CD4-positive, alpha-beta memory T cell (primary cell): ENCODE data around the gene GTF2H4. TPM values are rescaled to one million over a fixed set of nuclear protein-coding genes. Genes with fewer than 3 reads are reported as not detected.

Experiments used
- CTCF ChIA-PET: fragments of 350-600 bp; sonication (Branson Sonifier 250); formaldehyde crosslinking; loops from one replicate; lab custom pipeline; 2021; ENCODE audit warnings: inconsistent platforms; ENCODE audit not compliant: partially characterized antibody; lab: Charles Lee
- POLR2A ChIA-PET: fragments of 350-600 bp; sonication (Branson Sonifier 250); formaldehyde crosslinking; loops from one replicate; lab custom pipeline; 2021; ENCODE audit not compliant: partially characterized antibody; lab: Charles Lee
- DNase-seq, 5 donors: peaks; one replicate each; pipeline versions ENCODE4 v3.0.0 to v3.0.0-alpha.2; 2020 to 2022; ENCODE audit warnings: mixed read lengths in 1 of 5
- H3K27ac ChIP-seq: one replicate; pipeline ENCODE4 v1.7.0; 2013; ENCODE audit warnings: low read depth, low read length
- H3K27me3 ChIP-seq: 2 replicates; pipeline ENCODE4 v1.7.0; 2013; ENCODE audit warnings: mild to moderate bottlenecking, low read length, moderate library complexity; ENCODE audit not compliant: insufficient read depth
- H3K36me3 ChIP-seq: 2 replicates; pipeline ENCODE4 v1.7.0; 2013; ENCODE audit warnings: mild to moderate bottlenecking, low read length, moderate library complexity; ENCODE audit not compliant: insufficient read depth
- H3K4me1 ChIP-seq: 2 replicates; pipeline ENCODE4 v1.7.0; 2013; ENCODE audit warnings: mild to moderate bottlenecking, low read length, moderate library complexity; ENCODE audit not compliant: insufficient read depth
- H3K4me3 ChIP-seq, 2 donors: one replicate each; pipeline ENCODE4 v1.7.0; 2013; ENCODE audit warnings: low read length in 2 of 2, mild to moderate bottlenecking in 1 of 2
- H3K9me3 ChIP-seq, 2 donors: one replicate each; pipeline ENCODE4 v1.7.0; 2013; ENCODE audit warnings: low read length in 2 of 2, control low read depth in 1 of 2; ENCODE audit not compliant: control insufficient read depth in 1 of 2
- H3K27ac Mint-ChIP-seq, 7 donors: one replicate each; pipeline ENCODE4 v1.8.0; 2020 to 2021; ENCODE audit warnings: mixed read lengths in 7 of 7, mild to moderate bottlenecking in 6 of 7, inconsistent platforms in 3 of 7, moderate library complexity in 3 of 7
- H3K27me3 Mint-ChIP-seq, 2 donors: one replicate each; pipeline ENCODE4 v1.8.0; 2020 to 2021; ENCODE audit warnings: mixed read lengths in 2 of 2
- H3K36me3 Mint-ChIP-seq, 2 donors: one replicate each; pipeline ENCODE4 v1.8.0; 2020 to 2021; ENCODE audit warnings: mixed read lengths in 2 of 2, inconsistent platforms in 1 of 2, mild to moderate bottlenecking in 1 of 2
- H3K4me1 Mint-ChIP-seq, 4 donors: one replicate each; pipeline ENCODE4 v1.8.0; 2020 to 2021; ENCODE audit warnings: mixed read lengths in 4 of 4, mild to moderate bottlenecking in 1 of 4
- H3K4me3 Mint-ChIP-seq, 8 donors: one replicate each; pipeline ENCODE4 v1.8.0; 2020 to 2021; ENCODE audit warnings: mixed read lengths in 8 of 8, mild to moderate bottlenecking in 7 of 8, moderate library complexity in 6 of 8, inconsistent platforms in 3 of 8
- H3K9me3 Mint-ChIP-seq, 8 donors: one replicate each; pipeline ENCODE4 v1.8.0; 2020 to 2021; ENCODE audit warnings: mixed read lengths in 8 of 8, mild to moderate bottlenecking in 5 of 8, inconsistent platforms in 3 of 8, moderate library complexity in 1 of 8
- intact Hi-C: fragments of 100-400 bp; cut with micrococcal nuclease; formaldehyde crosslinking; loops from one replicate; pipeline ENCODE4 v1.15.1; 2023
- polyA plus RNA-seq, 2 donors: library from polyadenylated mRNA; unstranded; fragments of 300-500 nt; fragmentation: Illumina TruSeq; gene quantifications; one replicate each; pipeline ENCODE4 v1.2.3, GENCODE V29; 2021
- total RNA-seq, 2 experiments: library from RNA; stranded (reverse); gene quantifications; one replicate each; pipeline ENCODE4 v1.2.3, GENCODE V29; 2021

Gene GTF2H4
- total and polyA plus RNA-seq, 4 experiments from 2014 or later = 3.7 to 39.7 (median 23.0) TPM

- no peak overlapping the region for H3K4me3 Mint-ChIP-seq
- H3K9me3 Mint-ChIP-seq = no peaks in the 10 kb centered on the region
- intact Hi-C loops = no loop called here
- CTCF ChIA-PET = interaction anchor here (0.7 to 2.0 kb wide), 3 partner anchors 13 to 195 kb away, joined by 3 to 4 read pairs (median 3); no protein-coding TSS in a partner anchor
- no peaks in the 10 kb centered on the region for H3K27me3 Mint-ChIP-seq
- H3K4me1 Mint-ChIP-seq = peaks cover 0 to 6% (median 4%) of the 10 kb centered on the region in 4 donors
- POLR2A ChIA-PET = no interaction called here
- H3K9me3 ChIP-seq = no peaks in the 10 kb centered on the region
- no peak overlapping the region for H3K27ac Mint-ChIP-seq
- H3K27ac ChIP-seq = no peak overlapping the region
- H3K36me3 ChIP-seq = no peaks in the 10 kb centered on the region
- H3K4me3 ChIP-seq = no peak overlapping the region
- peaks cover 2% of the 10 kb centered on the region for H3K4me1 ChIP-seq
- H3K27me3 ChIP-seq = no peaks in the 10 kb centered on the region
- peaks cover 6 to 21% of the 10 kb centered on the region in 2 donors for H3K36me3 Mint-ChIP-seq
- DNase-seq = no peak
Observed at GRCh38 chr6:30891450-30891723, 16.6 kb upstream of the GTF2H4 start.

DNA sequence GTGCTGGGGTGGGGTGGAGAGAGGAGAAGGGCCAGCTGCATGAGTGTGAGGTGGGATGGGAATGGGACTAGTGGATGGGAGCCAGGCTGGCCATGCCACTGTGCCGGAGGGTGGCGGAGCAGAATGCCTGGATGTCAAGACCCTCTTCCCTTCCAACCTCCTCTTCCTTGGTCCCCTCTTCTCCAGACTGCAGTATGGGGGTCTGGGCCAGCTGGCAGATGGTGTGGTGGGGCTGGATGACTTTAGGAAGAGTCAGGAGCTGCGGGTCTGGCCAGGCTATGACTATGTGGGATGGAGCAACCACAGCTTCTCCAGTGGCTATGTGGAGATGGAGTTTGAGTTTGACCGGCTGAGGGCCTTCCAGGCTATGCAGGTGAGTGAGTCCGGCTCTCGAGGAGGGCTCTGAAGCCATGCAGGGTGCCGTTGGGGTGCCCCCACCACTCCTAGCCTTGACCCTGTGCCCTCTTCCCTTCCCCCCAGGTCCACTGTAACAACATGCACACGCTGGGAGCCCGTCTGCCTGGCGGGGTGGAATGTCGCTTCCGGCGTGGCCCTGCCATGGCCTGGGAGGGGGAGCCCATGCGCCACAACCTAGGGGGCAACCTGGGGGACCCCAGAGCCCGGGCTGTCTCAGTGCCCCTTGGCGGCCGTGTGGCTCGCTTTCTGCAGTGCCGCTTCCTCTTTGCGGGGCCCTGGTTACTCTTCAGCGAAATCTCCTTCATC lies 16.0 kb upstream of the GTF2H4 start:
- no peak overlapping the region for H3K4me3 ChIP-seq
- peaks cover 0 to under 1% (median under 1%) of the 10 kb centered on the region in 4 donors for H3K4me1 Mint-ChIP-seq
- H3K9me3 Mint-ChIP-seq = no peaks in the 10 kb centered on the region
- CTCF ChIA-PET = interaction anchor here (1.5 to 2.0 kb wide), 2 partner anchors 13 to 195 kb away, joined by 3 to 4 read pairs; no protein-coding TSS in a partner anchor
- H3K27me3 Mint-ChIP-seq = no peaks in the 10 kb centered on the region
- no peaks in the 10 kb centered on the region for H3K4me1 ChIP-seq
- no peak for DNase-seq
- POLR2A ChIA-PET = no interaction called here
- no peak overlapping the region for H3K4me3 Mint-ChIP-seq
- peaks cover 9 to 21% of the 10 kb centered on the region in 2 donors for H3K36me3 Mint-ChIP-seq
- no peaks in the 10 kb centered on the region for H3K36me3 ChIP-seq
- intact Hi-C loops = no loop called here
- H3K27ac Mint-ChIP-seq = no peak overlapping the region
- H3K27ac ChIP-seq = no peak overlapping the region
- H3K27me3 ChIP-seq = no peaks in the 10 kb centered on the region
- H3K9me3 ChIP-seq = no peaks in the 10 kb centered on the region

- Mint-ChIP-seq H3K36me3 (peaks cover 10 to 21% of the 10 kb centered on the region in 2 donors), H3K27me3 (no peaks in the 10 kb centered on the region), H3K27ac (peak overlapping the region in 1 of 7 donors; percentile 62), H3K9me3 (no peaks in the 10 kb centered on the region), H3K4me1 (no peaks in the 10 kb centered on the region), H3K4me3 (no peak overlapping the region)
- no peaks in the 10 kb centered on the region for H3K27me3 ChIP-seq
- no peak overlapping the region for H3K4me3 ChIP-seq
- ChIA-PET CTCF (interaction anchor here (0.7 kb wide), 1 partner anchor 9 kb away, joined by 3 read pairs; no protein-coding TSS in a partner anchor), POLR2A (no interaction called here)
- no peaks in the 10 kb centered on the region for H3K36me3 ChIP-seq
- intact Hi-C loops = no loop called here
- no peaks in the 10 kb centered on the region for H3K9me3 ChIP-seq
- H3K27ac ChIP-seq = no peak overlapping the region
- DNase-seq = no peak
- H3K4me1 ChIP-seq = no peaks in the 10 kb centered on the region
Observed at GRCh38 chr6:30893001-30893591, 14.9 kb upstream of the GTF2H4 start.

DNA sequence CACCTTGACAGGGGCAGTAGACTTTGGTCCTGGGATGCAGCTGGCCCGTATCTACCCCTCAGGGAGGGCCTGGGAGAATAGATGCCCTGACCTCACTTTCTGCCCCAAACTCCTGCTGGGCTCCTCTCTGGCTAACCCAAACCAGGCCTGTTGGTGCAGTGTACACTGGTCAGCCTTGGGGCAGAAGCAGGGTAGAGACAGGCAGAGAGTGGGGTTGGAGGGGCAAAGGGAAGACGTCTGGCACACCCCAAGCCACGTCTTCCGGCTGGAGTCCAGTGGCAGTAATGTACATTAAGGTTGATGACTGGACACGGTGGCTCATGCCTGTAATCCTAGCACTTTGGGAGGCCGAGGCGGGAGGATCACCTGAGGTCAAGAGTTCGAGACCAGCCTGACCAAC lies 14.3 kb upstream of the GTF2H4 start:
- Histone ChIP-seq H3K27me3 (no peaks in the 10 kb centered on the region), H3K27ac (no peak overlapping the region), H3K9me3 (no peaks in the 10 kb centered on the region), H3K4me3 (no peak overlapping the region), H3K36me3 (no peaks in the 10 kb centered on the region), H3K4me1 (no peaks in the 10 kb centered on the region)
- DNase-seq = no peak
- ChIA-PET CTCF (no interaction called here), POLR2A (no interaction called here)
- peaks cover 14 to 16% of the 10 kb centered on the region in 2 donors for H3K36me3 Mint-ChIP-seq
- H3K4me1 Mint-ChIP-seq = no peaks in the 10 kb centered on the region
- intact Hi-C loops = no loop called here
- no peaks in the 10 kb centered on the region for H3K9me3 Mint-ChIP-seq
- H3K27me3 Mint-ChIP-seq = no peaks in the 10 kb centered on the region
- no peak overlapping the region for H3K27ac Mint-ChIP-seq
- no peak overlapping the region for H3K4me3 Mint-ChIP-seq

GRCh38 chr6:30894381-30894780 lies 13.6 kb upstream of the GTF2H4 start:
- POLR2A ChIA-PET = no interaction called here
- no peak overlapping the region for H3K27ac ChIP-seq
- H3K4me1 ChIP-seq = no peaks in the 10 kb centered on the region
- intact Hi-C loops = no loop called here
- no peaks in the 10 kb centered on the region for H3K4me1 Mint-ChIP-seq
- no peaks in the 10 kb centered on the region for H3K27me3 Mint-ChIP-seq
- no peak for DNase-seq
- H3K9me3 ChIP-seq = no peaks in the 10 kb centered on the region
- H3K4me3 ChIP-seq = no peak overlapping the region
- H3K27me3 ChIP-seq = no peaks in the 10 kb centered on the region
- H3K36me3 ChIP-seq = no peaks in the 10 kb centered on the region
- CTCF ChIA-PET = no interaction called here
- no peaks in the 10 kb centered on the region for H3K9me3 Mint-ChIP-seq
- peaks cover 14 to 16% of the 10 kb centered on the region in 2 donors for H3K36me3 Mint-ChIP-seq
- H3K27ac Mint-ChIP-seq = no peak overlapping the region
- no peak overlapping the region for H3K4me3 Mint-ChIP-seq

- Histone ChIP-seq H3K36me3 (no peaks in the 10 kb centered on the region), H3K4me1 (no peaks in the 10 kb centered on the region), H3K27me3 (no peaks in the 10 kb centered on the region), H3K9me3 (no peaks in the 10 kb centered on the region), H3K4me3 (no peak overlapping the region), H3K27ac (no peak overlapping the region)
- peak overlapping the region in 2 of 7 donors; percentile 9 to 15 for H3K27ac Mint-ChIP-seq
- H3K4me3 Mint-ChIP-seq = peak overlapping the region in 1 of 8 donors; percentile 8
- ChIA-PET CTCF (interaction anchor here (0.9 kb wide), 1 partner anchor 66 kb away, joined by 3 read pairs; no protein-coding TSS in a partner anchor), POLR2A (no interaction called here)
- H3K27me3 Mint-ChIP-seq = no peaks in the 10 kb centered on the region
- intact Hi-C loops = no loop called here
- H3K9me3 Mint-ChIP-seq = no peaks in the 10 kb centered on the region
- no peak for DNase-seq
- H3K4me1 Mint-ChIP-seq = no peaks in the 10 kb centered on the region
- H3K36me3 Mint-ChIP-seq = peaks cover 12 to 14% of the 10 kb centered on the region in 2 donors
Observed at GRCh38 chr6:30894935-30895334, 13.1 kb upstream of the GTF2H4 start.

DNA sequence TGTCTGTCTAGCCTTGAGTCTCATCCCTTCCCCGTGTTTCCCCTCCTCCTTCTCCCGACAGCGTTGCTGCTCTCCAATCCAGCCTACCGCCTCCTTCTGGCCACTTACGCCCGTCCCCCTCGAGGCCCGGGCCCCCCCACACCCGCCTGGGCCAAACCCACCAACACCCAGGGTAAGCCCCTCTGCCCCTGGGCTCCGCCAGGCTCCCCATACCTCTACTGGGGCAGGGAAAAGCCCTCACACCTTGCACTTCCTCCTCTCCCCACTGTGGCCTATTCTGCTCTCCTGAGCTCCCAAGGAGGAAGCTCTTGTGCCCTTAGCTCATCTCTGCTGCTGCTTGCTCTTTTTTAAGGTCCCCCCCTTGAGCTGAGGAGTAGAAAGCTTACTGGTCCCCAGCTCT lies 12.7 kb upstream of the GTF2H4 start:
- CTCF ChIA-PET = interaction anchor here (0.9 to 1.3 kb wide), 3 partner anchors 20 to 73 kb away, joined by 3 to 4 read pairs (median 3); no protein-coding TSS in a partner anchor
- H3K4me3 ChIP-seq = no peak overlapping the region
- no peak for DNase-seq
- no peak overlapping the region for H3K27ac Mint-ChIP-seq
- intact Hi-C loops = no loop called here
- POLR2A ChIA-PET = interaction anchor here (0.9 kb wide), 1 partner anchor 11 kb away, joined by 3 read pairs; no protein-coding TSS in a partner anchor
- H3K9me3 ChIP-seq = no peaks in the 10 kb centered on the region
- H3K27me3 ChIP-seq = no peaks in the 10 kb centered on the region
- no peaks in the 10 kb centered on the region for H3K9me3 Mint-ChIP-seq
- no peaks in the 10 kb centered on the region for H3K36me3 ChIP-seq
- H3K4me1 ChIP-seq = no peaks in the 10 kb centered on the region
- no peak overlapping the region for H3K4me3 Mint-ChIP-seq
- no peaks in the 10 kb centered on the region for H3K27me3 Mint-ChIP-seq
- no peak overlapping the region for H3K27ac ChIP-seq
- no peaks in the 10 kb centered on the region for H3K4me1 Mint-ChIP-seq
- H3K36me3 Mint-ChIP-seq = peaks cover 8 to 14% of the 10 kb centered on the region in 2 donors
